GM12801 (cell line): Measurements from ENCODE around the gene ESPN.

Source experiments
- CTCF ChIP-seq: IDR thresholded peaks from one replicate; pipeline ENCODE4 v1.5.1; 2011; ENCODE audit warnings: control low read depth; ENCODE audit not compliant: insufficient read length; ENCODE audit errors: extremely low read depth

Gene ESPN

GRCh38 chr1:6419397-6419803 is 5.2 kb upstream of the ESPN start:
- TF ChIP-seq CTCF, result no peak

GRCh38 chr1:6419804-6420453 is 4.6 kb upstream of the ESPN start, which contains the start of gene HES2:
TSS of gene HES2 (minus strand) at chr1:6419919. CDS start at chr1:6419820, 99 bp downstream.
- no peak for TF ChIP-seq CTCF

- TF ChIP-seq CTCF, result no peak
Observed at GRCh38 chr1:6420454-6421042, 4.0 kb upstream of the ESPN start.

- no peak for TF ChIP-seq CTCF
Observed at GRCh38 chr1:6421266-6421665, 3.3 kb upstream of the ESPN start.

- TF ChIP-seq CTCF, result no peak
Observed at GRCh38 chr1:6423321-6423999, 1.1 kb upstream of the ESPN start.

- no peak for TF ChIP-seq CTCF
Observed at GRCh38 chr1:6424000-6424565, 493 bp upstream of the ESPN start.

GRCh38 chr1:6425658-6426057 is 1.1 kb downstream of the ESPN start:
- no peak for TF ChIP-seq CTCF
